GM18498 (cell line): ENCODE data around the gene MAP3K10.

ENCODE experiments used
- ATAC-seq: cut with Tn5 transposase; IDR thresholded peaks from one replicate; pipeline ENCODE4 v1.9.1; 2021; ENCODE audit warnings: mild to moderate bottlenecking, moderate library complexity; ENCODE audit not compliant: unreplicated experiment

MAP3K10 gene

GRCh38 chr19:40232949-40233810 is 42.0 kb downstream of the MAP3K10 start:
- ATAC-seq, result no peak

GRCh38 chr19:40233811-40234389 is 42.7 kb downstream of the MAP3K10 start:
- ATAC-seq, result no peak

GRCh38 chr19:40234429-40235237 is 43.4 kb downstream of the MAP3K10 start:
- no peak for ATAC-seq

- no peak for ATAC-seq
Observed at GRCh38 chr19:40235238-40236025, 44.2 kb downstream of the MAP3K10 start.

GRCh38 chr19:40236026-40236355 is 44.8 kb downstream of the MAP3K10 start:
- ATAC-seq, result no peak

GRCh38 chr19:40236366-40236765 is 45.1 kb downstream of the MAP3K10 start:
- ATAC-seq, result no peak

GRCh38 chr19:40237791-40238190 is 46.6 kb downstream of the MAP3K10 start:
- ATAC-seq, result no peak

GRCh38 chr19:40238775-40239174 is 47.5 kb downstream of the MAP3K10 start:
- ATAC-seq, result no peak

- no peak for ATAC-seq
Observed at GRCh38 chr19:40239415-40240226, 48.4 kb downstream of the MAP3K10 start.

- ATAC-seq, result no peak
Observed at GRCh38 chr19:40240332-40240731, 49.1 kb downstream of the MAP3K10 start.

GRCh38 chr19:40241125-40241808 is 50.0 kb downstream of the MAP3K10 start:
- ATAC-seq, result no peak

GRCh38 chr19:40241809-40242384 is 50.7 kb downstream of the MAP3K10 start:
- ATAC-seq, result no peak

GRCh38 chr19:40242480-40242879 is 51.3 kb downstream of the MAP3K10 start:
- ATAC-seq, result no peak

GRCh38 chr19:40243181-40243580 is 52.0 kb downstream of the MAP3K10 start:
- no peak for ATAC-seq

- ATAC-seq, result no peak
Observed at GRCh38 chr19:40244579-40245317, 53.5 kb downstream of the MAP3K10 start.

GRCh38 chr19:40245506-40246128 is 54.4 kb downstream of the MAP3K10 start:
- ATAC-seq, result no peak

- ATAC-seq, result no peak
Observed at GRCh38 chr19:40246292-40247073, 55.3 kb downstream of the MAP3K10 start.
